Endothelial cell of umbilical vein (primary cell): ENCODE results near the gene MAML3.

Source experiments
- EZH2 ChIP-seq: IDR thresholded peaks from 2 replicates; pipeline ENCODE4 v1.6.1; 2012; ENCODE audit warnings: borderline replicate concordance, low read depth, mild to moderate bottlenecking, moderate library complexity, low read length, inconsistent platforms; ENCODE audit not compliant: severe bottlenecking
- JUN ChIP-seq: IDR thresholded peaks from 2 replicates; pipeline ENCODE4 v1.6.1; 2011; ENCODE audit warnings: borderline replicate concordance, low read depth; ENCODE audit not compliant: insufficient read length, insufficient read depth
- MYC ChIP-seq: IDR thresholded peaks from one replicate; pipeline ENCODE4 v1.6.1; 2011; ENCODE audit warnings: mild to moderate bottlenecking, low read depth, low read length
- POLR2A ChIP-seq: IDR thresholded peaks from 2 replicates; pipeline ENCODE4 v1.6.1; 2012; ENCODE audit warnings: low read depth, mild to moderate bottlenecking, control low read depth, low read length
- POLR2AphosphoS5 ChIP-seq: IDR thresholded peaks from 2 replicates; pipeline ENCODE4 v1.6.1; 2012; ENCODE audit warnings: low read depth, mild to moderate bottlenecking, control low read depth, low read length, moderate library complexity; ENCODE audit not compliant: insufficient read depth
- TF ChIP-seq, protein P1 (sequence below), 2 donors: IDR thresholded peaks; 1 replicate in 1 of 2; 2 replicates in 1 of 2; pipeline ENCODE4 v1.5.1; 2011; ENCODE audit warnings: low read length in 2 of 2, mild to moderate bottlenecking in 2 of 2, moderate library complexity in 2 of 2, control low read depth in 1 of 2, inconsistent platforms in 1 of 2, low read depth in 1 of 2; ENCODE audit not compliant: insufficient read depth in 1 of 2; ENCODE audit errors: extremely low read depth in 1 of 2

DNA sequence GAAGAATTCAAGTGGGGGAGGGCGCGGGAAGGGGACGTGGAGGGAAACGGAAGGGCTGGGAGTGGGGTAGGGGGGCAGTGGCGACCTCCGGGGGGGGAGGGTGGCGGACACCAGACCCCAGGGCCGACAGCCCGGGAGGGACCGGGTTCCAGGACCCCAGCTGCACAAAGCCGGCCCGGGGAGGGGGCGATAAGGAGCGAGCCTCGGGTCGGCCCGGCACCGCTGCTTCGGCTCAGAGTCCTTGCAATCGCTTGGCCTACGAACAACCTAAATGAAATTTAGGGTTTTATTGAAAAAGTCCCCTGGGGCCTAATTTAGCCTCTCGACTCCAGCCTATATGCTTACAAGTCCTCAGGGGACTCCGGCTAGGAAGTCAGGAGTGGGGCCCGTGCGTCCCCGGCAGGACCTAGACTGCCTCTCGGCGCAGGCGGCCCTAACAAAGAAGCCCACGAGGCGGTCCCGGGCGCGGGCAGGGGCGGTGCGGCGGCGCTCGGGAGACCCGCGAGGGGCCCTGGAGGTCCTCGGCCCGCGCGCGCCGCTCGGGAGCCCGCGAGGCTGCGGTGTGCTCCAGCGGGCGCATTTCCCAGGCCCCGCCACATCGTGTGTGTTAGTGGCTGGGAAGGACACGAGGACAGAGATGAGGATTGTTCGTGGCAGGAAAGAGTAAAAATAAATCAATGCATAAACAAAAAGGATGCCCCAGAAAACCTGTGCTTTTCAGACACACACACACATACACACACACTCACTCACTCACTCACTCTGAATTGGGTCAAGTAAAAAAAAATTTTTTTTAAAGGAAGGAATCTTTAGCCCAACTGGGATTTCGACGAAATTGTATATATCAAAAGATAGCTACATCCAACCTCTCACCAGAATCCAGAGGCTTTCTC lies 418.4 kb downstream of the MAML3 start:
- TF ChIP-seq POLR2AphosphoS5 (no peak), EZH2 (no peak), POLR2A (no peak), MYC (no peak), JUN (no peak)
- TF ChIP-seq, protein P1, sequence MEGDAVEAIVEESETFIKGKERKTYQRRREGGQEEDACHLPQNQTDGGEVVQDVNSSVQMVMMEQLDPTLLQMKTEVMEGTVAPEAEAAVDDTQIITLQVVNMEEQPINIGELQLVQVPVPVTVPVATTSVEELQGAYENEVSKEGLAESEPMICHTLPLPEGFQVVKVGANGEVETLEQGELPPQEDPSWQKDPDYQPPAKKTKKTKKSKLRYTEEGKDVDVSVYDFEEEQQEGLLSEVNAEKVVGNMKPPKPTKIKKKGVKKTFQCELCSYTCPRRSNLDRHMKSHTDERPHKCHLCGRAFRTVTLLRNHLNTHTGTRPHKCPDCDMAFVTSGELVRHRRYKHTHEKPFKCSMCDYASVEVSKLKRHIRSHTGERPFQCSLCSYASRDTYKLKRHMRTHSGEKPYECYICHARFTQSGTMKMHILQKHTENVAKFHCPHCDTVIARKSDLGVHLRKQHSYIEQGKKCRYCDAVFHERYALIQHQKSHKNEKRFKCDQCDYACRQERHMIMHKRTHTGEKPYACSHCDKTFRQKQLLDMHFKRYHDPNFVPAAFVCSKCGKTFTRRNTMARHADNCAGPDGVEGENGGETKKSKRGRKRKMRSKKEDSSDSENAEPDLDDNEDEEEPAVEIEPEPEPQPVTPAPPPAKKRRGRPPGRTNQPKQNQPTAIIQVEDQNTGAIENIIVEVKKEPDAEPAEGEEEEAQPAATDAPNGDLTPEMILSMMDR (IDR thresholded peaks at IDR 0.05; ENCODE audit: extremely low read depth in 1 of 2, insufficient read depth in 1 of 2, low read depth in 1 of 2, low read length in 2 of 2) = no peak
